SK-N-SH (cell line): Measurements from ENCODE around the gene PTCH2.

Experiments
- CHD2 ChIP-seq: fragments of 150-350 bp; IDR thresholded peaks from 2 replicates; pipeline ENCODE4 v1.6.1; 2018; ENCODE audit warnings: low read length; ENCODE audit not compliant: partially characterized antibody
- CTCF ChIP-seq: fragments of 200-600 bp; sonication (generic); IDR thresholded peaks from 2 replicates; pipeline ENCODE4 v1.6.1; 2017; ENCODE audit warnings: antibody characterized with exemption, mild to moderate bottlenecking, moderate library complexity
- ELF1 ChIP-seq: IDR thresholded peaks from 2 replicates; pipeline ENCODE4 v1.4.0; 2012
- EP300 ChIP-seq, 2 experiments: IDR thresholded peaks; 2 replicates each; pipeline versions ENCODE4 v1.4.0 to v1.6.1; 2012; ENCODE audit warnings: borderline replicate concordance in 1 of 2, low read depth in 1 of 2, low read length in 1 of 2
- EZH2phosphoT487 ChIP-seq: fragments of 200-600 bp; sonication (generic); IDR thresholded peaks from 2 replicates; pipeline ENCODE4 v1.6.1; 2017; ENCODE audit warnings: low read depth, mixed run types, mild to moderate bottlenecking, antibody characterized with exemption, moderate library complexity, borderline replicate concordance
- FOXJ3 ChIP-seq: sonication (generic); formaldehyde crosslinking; IDR thresholded peaks from 2 replicates; pipeline ENCODE4 v1.5.1; 2020; ENCODE audit warnings: mild to moderate bottlenecking, missing genetic modification reagents
- GABPA ChIP-seq: IDR thresholded peaks from 2 replicates; pipeline ENCODE4 v1.4.0; 2012; ENCODE audit warnings: low read depth, mild to moderate bottlenecking
- MAX ChIP-seq: IDR thresholded peaks from 2 replicates; pipeline ENCODE4 v1.4.0; 2012; ENCODE audit warnings: low read depth
- NFIC ChIP-seq: IDR thresholded peaks from 2 replicates; pipeline ENCODE4 v1.4.0; 2012; ENCODE audit warnings: borderline replicate concordance
- REST ChIP-seq: IDR thresholded peaks from 2 replicates; pipeline ENCODE4 v1.6.1; 2012; ENCODE audit warnings: mild to moderate bottlenecking, low read depth, low read length, moderate library complexity
- SMC3 ChIP-seq: IDR thresholded peaks from 2 replicates; pipeline ENCODE4 v1.6.1; 2012; ENCODE audit warnings: low read depth, low read length, improper control_type of control experiment
- TAF1 ChIP-seq: IDR thresholded peaks from 2 replicates; pipeline ENCODE4 v1.6.1; 2012; ENCODE audit warnings: low read depth, mild to moderate bottlenecking, low read length, moderate library complexity, borderline replicate concordance
- USF1 ChIP-seq: IDR thresholded peaks from 2 replicates; pipeline ENCODE4 v1.4.0; 2012; ENCODE audit warnings: low read depth, borderline replicate concordance

GRCh38 chr1:44846985-44847384, 3.9 kb upstream of the PTCH2 start:
- TF ChIP-seq CTCF: no peak
- TF ChIP-seq USF1: no peak
- no peak for TF ChIP-seq CHD2
- no peak for TF ChIP-seq REST
- TF ChIP-seq EP300 (IDR thresholded peaks at IDR 0.05; ENCODE audit: borderline replicate concordance in 1 of 2, low read depth in 1 of 2, low read length in 1 of 2): no peak
- TF ChIP-seq ELF1: no peak
- no peak for TF ChIP-seq FOXJ3 (CRISPR knock-in tag)
- no peak for TF ChIP-seq TAF1
- TF ChIP-seq GABPA: no peak
- no peak for TF ChIP-seq EZH2phosphoT487
- TF ChIP-seq SMC3: no peak
- no peak for TF ChIP-seq MAX
- TF ChIP-seq NFIC: no peak
